ENCODE data around the gene TNKS2. TPM values are rescaled to one million over a fixed set of nuclear protein-coding genes. Genes with fewer than 3 reads are reported as not detected.

Gene TNKS2
- total and polyA plus RNA-seq, 4 donors, result 8.6 to 80.1 (median 23.3) TPM

DNA sequence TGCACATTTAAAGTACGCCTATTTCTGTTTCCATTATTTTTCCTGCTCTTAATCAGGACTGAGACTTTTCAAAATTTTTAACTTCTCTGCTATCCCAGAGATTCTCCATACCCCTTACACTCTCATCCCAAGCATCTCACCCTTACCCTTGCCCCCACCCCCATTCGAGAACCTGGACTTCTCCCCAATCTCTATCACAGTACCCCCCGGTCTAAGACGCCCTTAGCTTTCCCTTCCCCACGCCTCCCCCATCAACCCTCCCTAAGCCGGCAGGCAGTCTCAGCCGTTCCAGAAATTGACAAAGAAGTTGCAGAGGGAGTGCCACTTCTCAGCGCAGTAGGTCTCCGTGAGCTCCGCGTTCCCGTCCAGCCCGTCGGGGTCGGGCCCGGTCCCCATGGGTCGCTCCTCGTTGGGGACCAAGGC, 109.7 kb downstream of the TNKS2 start:
- Histone ChIP-seq H3K27me3 (ENCODE audit: control insufficient read depth in 3 of 3, insufficient read depth in 3 of 3, low read length in 2 of 3) (no peaks in the 10 kb centered on the region), H3K27ac (ENCODE audit: low read depth in 1 of 2, low read length in 1 of 2) (peak overlapping the region; percentile 13 to 59), H3K9ac (ENCODE audit: insufficient read depth in 1 of 2, low read length in 2 of 2) (peak overlapping the region in 1 of 2 donors; percentile 49), H3K9me3 (ENCODE audit: control insufficient read depth in 4 of 4, insufficient read depth in 3 of 4, low read length in 3 of 4) (no peaks in the 10 kb centered on the region), H3K4me3 (peak overlapping the region; percentile 92), H3K4me1 (ENCODE audit: control insufficient read depth in 5 of 5, insufficient read depth in 5 of 5, low read length in 5 of 5) (peaks cover 0 to 17% (median 7%) of the 10 kb centered on the region in 5 donors), H3K36me3 (ENCODE audit: control insufficient read depth in 4 of 4, insufficient read depth in 4 of 4, low read length in 4 of 4) (peaks cover 0 to 4% (median 0%) of the 10 kb centered on the region in 4 donors)
- peak in 2 of 3 donors; percentile 31 to 47 for DNase-seq
- WGBS, 2 donors, result 4% methylated on average over 18 of the region's 18 CpGs
- no peak for ATAC-seq (ENCODE audit: insufficient read depth, low FRiP score)
- TF ChIP-seq, protein P1, sequence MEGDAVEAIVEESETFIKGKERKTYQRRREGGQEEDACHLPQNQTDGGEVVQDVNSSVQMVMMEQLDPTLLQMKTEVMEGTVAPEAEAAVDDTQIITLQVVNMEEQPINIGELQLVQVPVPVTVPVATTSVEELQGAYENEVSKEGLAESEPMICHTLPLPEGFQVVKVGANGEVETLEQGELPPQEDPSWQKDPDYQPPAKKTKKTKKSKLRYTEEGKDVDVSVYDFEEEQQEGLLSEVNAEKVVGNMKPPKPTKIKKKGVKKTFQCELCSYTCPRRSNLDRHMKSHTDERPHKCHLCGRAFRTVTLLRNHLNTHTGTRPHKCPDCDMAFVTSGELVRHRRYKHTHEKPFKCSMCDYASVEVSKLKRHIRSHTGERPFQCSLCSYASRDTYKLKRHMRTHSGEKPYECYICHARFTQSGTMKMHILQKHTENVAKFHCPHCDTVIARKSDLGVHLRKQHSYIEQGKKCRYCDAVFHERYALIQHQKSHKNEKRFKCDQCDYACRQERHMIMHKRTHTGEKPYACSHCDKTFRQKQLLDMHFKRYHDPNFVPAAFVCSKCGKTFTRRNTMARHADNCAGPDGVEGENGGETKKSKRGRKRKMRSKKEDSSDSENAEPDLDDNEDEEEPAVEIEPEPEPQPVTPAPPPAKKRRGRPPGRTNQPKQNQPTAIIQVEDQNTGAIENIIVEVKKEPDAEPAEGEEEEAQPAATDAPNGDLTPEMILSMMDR (IDR thresholded peaks at IDR 0.05; ENCODE audit: control extremely low read depth, extremely low read depth), result no peak

DNA sequence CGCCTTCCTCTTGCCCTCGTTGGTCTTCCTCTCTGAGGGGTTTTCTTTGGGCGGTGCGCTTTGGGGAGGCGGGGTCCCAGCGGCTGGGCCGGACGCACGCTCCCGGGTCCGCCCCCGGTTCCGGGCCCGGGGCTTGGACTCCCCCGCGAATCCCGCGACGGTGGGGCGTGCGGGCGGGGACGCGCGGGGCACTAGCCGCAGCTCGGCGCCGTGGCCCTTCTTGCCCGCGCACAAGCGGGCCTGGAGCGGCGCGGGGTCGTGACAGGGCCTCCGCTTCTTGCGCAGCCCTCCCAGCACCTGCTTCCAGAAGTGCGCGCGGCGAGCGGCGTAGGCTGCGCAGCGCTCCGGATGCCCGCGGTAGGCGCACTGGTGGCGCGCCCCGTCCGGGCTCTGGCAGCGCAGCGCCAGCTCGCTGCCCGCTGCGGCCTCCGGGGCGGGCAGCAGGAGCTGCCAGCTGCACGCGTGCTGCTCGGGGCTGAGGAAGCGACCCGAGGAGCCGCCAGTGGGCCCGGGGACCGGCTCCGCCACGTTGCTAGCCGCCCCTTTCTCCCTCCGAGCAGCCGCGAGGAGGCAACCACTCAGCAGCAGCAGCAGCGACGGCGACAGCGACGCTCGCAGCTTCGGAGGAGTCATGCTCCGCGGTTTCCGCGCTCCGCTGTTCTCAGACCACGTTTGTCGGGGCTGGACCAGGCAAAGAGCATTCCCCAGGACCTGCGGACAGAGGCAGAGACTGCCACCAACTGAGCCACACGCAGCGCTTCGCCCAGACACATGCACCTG, 110.3 kb downstream of the TNKS2 start:
- peak overlapping the region; percentile 59 to 84 for H3K27ac ChIP-seq (ENCODE audit: low read depth in 1 of 2, low read length in 1 of 2)
- 1% methylated on average over 63 to 93 of the region's 93 CpGs for WGBS, 2 donors
- DNase-seq, result peak; percentile 87 to 94 (median 91)

DNA sequence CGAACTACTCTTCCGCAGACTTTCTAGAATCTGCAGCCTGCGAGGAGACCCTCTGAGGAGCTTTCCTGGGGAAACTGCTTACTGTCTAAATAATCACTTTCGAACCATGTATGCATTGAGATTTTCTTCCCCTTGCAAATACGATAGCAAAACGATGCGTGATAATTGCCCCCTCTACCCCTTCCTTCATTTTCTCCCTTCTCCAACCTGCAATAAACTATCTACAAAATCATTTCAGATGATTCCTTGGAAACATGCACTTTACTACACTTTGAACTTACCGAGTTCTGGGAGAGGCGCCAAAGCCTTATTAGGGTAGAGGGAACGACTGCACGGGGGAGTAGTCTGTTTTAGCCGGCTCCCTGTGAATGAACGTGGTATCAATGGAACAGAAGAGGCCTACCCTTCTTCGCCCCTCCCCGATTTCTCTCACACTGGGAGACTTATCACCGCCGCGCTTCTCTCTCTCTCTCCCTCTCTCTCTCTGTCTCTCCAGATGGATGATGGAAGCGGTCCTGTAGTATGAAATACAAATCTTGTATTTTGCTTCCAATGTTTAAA, 111.0 kb downstream of the TNKS2 start, which contains the start of gene FGFBP3:
TSS of gene FGFBP3 (minus strand) at position 370 of the 561 bp plus-strand sequence. CDS start 517 bp downstream, outside the sequence.
- peaks cover 0 to 3% (median 0%) of the 10 kb centered on the region in 3 donors for H3K27me3 ChIP-seq (ENCODE audit: control insufficient read depth in 3 of 3, insufficient read depth in 3 of 3, low read length in 2 of 3)
- H3K27ac ChIP-seq (ENCODE audit: low read depth in 1 of 2, low read length in 1 of 2), result peak within 1 kb of the TSS; percentile 59 to 84
- ATAC-seq (ENCODE audit: insufficient read depth, low FRiP score) (no peak), DNase-seq (peak; percentile 65 to 80 (median 79))
- peak within 1 kb of the TSS in 1 of 2 donors; percentile 30 for H3K9ac ChIP-seq (ENCODE audit: insufficient read depth in 1 of 2, low read length in 2 of 2)
- H3K36me3 ChIP-seq (ENCODE audit: control insufficient read depth in 4 of 4, insufficient read depth in 4 of 4, low read length in 4 of 4), result peaks cover 0 to 4% (median 0%) of the 10 kb centered on the region in 4 donors
- peaks cover 0 to 17% (median 7%) of the 10 kb centered on the region in 5 donors for H3K4me1 ChIP-seq (ENCODE audit: control insufficient read depth in 5 of 5, insufficient read depth in 5 of 5, low read length in 5 of 5)
- no peaks in the 10 kb centered on the region for H3K9me3 ChIP-seq (ENCODE audit: control insufficient read depth in 4 of 4, insufficient read depth in 3 of 4, low read length in 3 of 4)
- TF ChIP-seq, protein P1 (IDR thresholded peaks at IDR 0.05; ENCODE audit: control extremely low read depth, extremely low read depth), result no peak
- peak within 1 kb of the TSS; percentile 92 for H3K4me3 ChIP-seq
- WGBS, 2 donors, result 1% methylated on average over 19 of the region's 19 CpGs

More for the DNA sequence above, 110.3 kb downstream of the TNKS2 start:
- Histone ChIP-seq H3K4me1 (ENCODE audit: control insufficient read depth in 5 of 5, insufficient read depth in 5 of 5, low read length in 5 of 5) (peaks cover 0 to 17% (median 7%) of the 10 kb centered on the region in 5 donors), H3K36me3 (ENCODE audit: control insufficient read depth in 4 of 4, insufficient read depth in 4 of 4, low read length in 4 of 4) (peaks cover 0 to 4% (median 0%) of the 10 kb centered on the region in 4 donors), H3K9ac (ENCODE audit: insufficient read depth in 1 of 2, low read length in 2 of 2) (peak overlapping the region; percentile 30 to 49), H3K4me3 (peak overlapping the region; percentile 92), H3K27me3 (ENCODE audit: control insufficient read depth in 3 of 3, insufficient read depth in 3 of 3, low read length in 2 of 3) (peaks cover 0 to 1% (median 0%) of the 10 kb centered on the region in 3 donors), H3K9me3 (ENCODE audit: control insufficient read depth in 4 of 4, insufficient read depth in 3 of 4, low read length in 3 of 4) (no peaks in the 10 kb centered on the region)
- ATAC-seq (ENCODE audit: insufficient read depth, low FRiP score), result peak; percentile 95
- TF ChIP-seq, protein P1 (IDR thresholded peaks at IDR 0.05; ENCODE audit: control extremely low read depth, extremely low read depth), result peak; percentile 12

Measured in lung (tissue), 12 donors.